GM10266 (cell line): ENCODE measurements around the gene SELENOF.

Experiments
- DNase-seq: peaks from one replicate; pipeline ENCODE4 v3.0.0; 2012; ENCODE audit errors: extremely low spot score
- TF ChIP-seq, protein P1 (sequence below): IDR thresholded peaks from 2 replicates; pipeline ENCODE4 v1.5.1; 2012; ENCODE audit warnings: mild to moderate bottlenecking, low read depth; ENCODE audit not compliant: control insufficient read depth, insufficient read depth; ENCODE audit errors: missing control alignments

SELENOF gene

DNA sequence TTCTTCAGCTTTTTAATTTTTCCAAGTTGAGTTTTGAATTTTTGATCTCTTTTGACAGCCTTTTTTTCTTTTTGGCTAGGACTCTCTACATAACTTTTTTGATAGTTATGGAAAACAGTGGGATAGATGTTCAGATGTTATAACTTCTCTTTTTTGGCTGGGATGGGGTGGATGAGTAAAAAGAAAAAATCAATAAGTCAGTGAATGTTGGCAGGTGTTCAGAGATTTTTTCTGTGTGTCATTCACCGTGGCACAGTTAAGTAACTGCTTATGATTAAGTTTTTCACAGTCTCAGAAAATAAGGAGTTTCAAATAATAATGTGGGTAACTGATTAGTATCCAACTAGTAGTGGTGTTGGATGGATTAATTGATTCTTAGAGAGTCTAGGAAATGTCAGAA is 24.5 kb upstream of the SELENOF start:
- DNase-seq: no peak
- TF ChIP-seq, protein P1, sequence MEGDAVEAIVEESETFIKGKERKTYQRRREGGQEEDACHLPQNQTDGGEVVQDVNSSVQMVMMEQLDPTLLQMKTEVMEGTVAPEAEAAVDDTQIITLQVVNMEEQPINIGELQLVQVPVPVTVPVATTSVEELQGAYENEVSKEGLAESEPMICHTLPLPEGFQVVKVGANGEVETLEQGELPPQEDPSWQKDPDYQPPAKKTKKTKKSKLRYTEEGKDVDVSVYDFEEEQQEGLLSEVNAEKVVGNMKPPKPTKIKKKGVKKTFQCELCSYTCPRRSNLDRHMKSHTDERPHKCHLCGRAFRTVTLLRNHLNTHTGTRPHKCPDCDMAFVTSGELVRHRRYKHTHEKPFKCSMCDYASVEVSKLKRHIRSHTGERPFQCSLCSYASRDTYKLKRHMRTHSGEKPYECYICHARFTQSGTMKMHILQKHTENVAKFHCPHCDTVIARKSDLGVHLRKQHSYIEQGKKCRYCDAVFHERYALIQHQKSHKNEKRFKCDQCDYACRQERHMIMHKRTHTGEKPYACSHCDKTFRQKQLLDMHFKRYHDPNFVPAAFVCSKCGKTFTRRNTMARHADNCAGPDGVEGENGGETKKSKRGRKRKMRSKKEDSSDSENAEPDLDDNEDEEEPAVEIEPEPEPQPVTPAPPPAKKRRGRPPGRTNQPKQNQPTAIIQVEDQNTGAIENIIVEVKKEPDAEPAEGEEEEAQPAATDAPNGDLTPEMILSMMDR: no peak

DNA sequence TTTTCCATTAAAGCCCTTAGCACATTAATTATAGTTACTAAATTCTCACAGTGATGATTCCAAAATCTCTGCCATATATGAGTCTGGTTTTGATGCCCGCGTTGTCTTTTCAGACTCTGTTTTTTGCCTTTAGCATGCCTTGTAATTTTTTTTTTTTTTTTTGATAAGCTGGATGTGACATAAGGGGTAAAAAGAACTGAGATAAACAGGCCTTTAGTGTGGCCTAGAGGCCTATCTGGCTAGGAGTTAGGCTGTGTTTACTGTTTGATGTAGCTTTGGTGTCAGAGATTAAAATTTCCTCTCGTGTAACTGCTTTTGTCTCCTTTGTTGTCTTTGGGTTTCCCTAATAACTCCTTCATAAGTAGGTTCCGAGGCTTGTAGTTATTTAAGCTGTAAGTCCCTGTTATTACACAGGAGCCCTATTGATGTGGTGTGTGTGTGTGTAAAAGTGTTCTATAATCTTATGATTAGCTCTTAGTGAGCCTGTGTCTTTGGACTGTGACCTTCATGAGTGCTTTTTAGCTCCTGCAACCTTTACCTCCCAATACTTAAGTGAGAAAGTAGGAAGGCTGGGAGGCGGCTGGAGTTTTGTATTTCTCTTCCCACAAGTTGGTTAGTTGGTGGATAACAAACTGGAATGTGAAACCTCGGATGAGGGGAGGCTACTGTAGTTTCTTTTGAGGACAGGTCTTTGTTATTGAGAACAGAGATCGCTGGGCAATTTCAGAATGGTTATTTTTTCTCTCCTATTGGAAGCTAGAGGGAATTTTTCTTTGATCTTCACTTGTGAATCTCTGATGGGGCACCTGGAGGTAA is 19.8 kb upstream of the SELENOF start:
- DNase-seq: no peak
- TF ChIP-seq, protein P1: no peak

DNA sequence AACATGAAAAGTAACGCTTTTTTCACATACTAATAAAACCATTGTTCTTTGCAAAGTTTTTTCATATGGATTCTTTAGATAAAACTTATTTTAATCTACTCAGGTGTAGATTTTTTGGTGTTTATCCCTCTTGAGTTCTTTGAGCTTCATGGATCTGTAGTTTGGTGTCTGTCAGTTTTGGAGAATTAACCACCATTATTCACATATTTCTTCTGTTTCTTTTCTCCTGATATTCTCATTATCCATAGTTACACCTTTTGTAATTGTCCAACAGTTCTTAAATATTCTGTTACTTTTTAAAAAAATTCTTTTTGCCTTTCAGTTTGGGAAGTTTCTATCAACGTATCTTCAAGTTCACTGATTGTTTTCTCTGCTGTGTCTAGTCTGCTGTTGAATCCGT is 19.1 kb upstream of the SELENOF start:
- TF ChIP-seq, protein P1: no peak
- DNase-seq: no peak

DNA sequence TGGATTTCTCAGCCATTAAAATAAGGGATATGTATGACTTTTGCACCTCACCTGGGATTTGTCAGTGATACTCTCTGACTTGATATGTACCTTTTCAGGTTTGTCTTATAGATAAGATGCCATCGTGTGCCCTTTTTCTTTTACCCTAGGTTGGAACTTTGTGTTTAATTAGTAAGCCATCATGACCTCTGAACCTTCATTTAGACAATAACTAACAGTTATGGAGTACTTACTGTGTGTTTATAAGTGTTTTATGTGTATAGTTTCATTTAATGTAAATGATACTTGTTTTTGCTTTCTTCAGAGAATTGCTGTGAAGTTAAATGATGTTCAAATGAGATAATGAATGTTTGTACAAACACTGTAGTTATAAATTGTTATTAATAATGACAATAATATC is 14.9 kb upstream of the SELENOF start:
- DNase-seq: no peak
- TF ChIP-seq, protein P1: no peak

DNA sequence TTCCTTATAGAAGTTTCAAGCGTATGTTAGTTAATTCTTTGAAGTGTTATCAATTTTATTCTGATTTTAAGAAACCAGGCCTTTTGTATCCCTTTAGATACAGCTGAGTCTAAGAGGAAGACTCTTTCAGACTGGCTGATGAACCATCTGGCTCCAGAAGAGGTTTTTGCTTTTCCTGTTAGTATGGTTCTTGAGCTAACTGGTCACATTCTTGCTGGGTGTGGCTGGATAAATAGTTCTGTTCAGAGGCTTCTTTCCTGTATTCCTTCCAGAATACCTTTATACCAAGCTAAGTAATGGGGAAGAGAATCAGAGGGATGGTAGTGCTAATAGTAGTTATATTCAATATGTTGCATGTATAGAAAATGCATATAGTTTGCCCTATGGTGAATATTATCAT is 13.0 kb upstream of the SELENOF start:
- no peak for DNase-seq
- TF ChIP-seq, protein P1: no peak

DNA sequence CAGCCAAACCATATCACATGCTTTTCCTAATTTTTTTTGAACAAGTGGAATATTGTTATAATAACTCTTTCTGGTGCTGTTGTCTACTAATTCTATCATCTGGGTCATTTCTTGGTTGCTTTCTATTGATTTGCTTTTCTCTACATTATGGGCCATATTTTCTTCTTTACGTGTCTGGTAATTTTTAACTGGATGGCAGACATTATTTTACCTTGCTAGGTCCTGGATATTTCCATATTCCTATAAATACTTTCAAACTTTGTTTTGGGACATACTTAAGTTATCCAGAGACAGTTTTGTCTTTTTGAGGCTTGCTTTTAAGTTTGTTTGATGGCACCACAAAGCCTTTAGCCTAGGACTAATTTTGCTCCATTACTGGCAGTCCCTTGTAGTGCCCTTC is 11.8 kb upstream of the SELENOF start:
- no peak for DNase-seq
- TF ChIP-seq, protein P1: no peak

DNA sequence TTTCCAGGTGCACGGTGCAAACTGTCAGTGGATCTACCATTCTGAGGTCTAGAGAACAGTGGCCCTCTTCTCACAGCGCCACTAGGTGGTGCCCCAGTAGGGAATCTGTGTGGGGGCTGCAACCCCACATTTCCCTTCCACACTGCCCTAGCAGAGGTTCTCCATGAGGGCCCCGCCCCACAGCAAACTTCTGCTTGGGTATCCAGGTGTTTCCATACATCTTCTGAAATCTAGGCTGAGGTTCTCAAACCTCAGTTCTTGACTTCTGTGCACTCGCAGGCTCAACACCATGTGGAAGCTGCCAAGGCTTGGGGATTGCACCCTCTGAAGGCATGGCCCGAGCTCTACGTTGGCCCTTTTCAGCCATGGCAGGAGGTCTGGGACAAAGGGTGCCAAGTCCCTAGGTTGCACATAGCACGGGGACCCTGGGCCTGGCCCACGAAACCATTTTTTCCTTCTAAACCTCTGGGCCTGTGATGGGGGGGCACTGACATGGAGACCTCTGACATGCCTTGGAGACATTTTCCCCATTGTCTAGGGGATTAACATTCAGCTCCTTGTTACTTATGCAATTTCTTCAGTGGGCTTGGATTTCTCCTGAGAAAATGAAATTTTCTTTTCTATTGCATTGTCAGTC is 10.5 kb upstream of the SELENOF start:
- TF ChIP-seq, protein P1: no peak
- DNase-seq: no peak
